Neural progenitor cell (in vitro differentiated cells): ENCODE measurements around the gene KLF11. TPM values are rescaled to one million over a fixed set of nuclear protein-coding genes. Genes with fewer than 3 reads are reported as not detected.
"Not testable (repeated sequence)": the region's sequence is repeated elsewhere in the genome, so short reads cannot be mapped to it uniquely, and the experiment has no call there.

Experiments used
- DNase-seq: peaks from one replicate; pipeline ENCODE4 v3.0.0-alpha.2; 2016; ENCODE audit warnings: low spot score
- H2AFZ ChIP-seq: fragments of 200-600 bp; sonication (generic); replicated peaks from 2 replicates; pipeline ENCODE4 v1.6.1; 2016; ENCODE audit warnings: antibody characterized with exemption
- H3F3A ChIP-seq: fragments of 200-600 bp; sonication (generic); 2 replicates; pipeline ENCODE4 v1.6.1; 2016; ENCODE audit warnings: antibody characterized with exemption, low read depth
- H3K27ac ChIP-seq: fragments of 200-600 bp; sonication (generic); 2 replicates; pipeline ENCODE4 v1.5.1; 2016; ENCODE audit warnings: mild to moderate bottlenecking
- H3K27me3 ChIP-seq: fragments of 200-600 bp; sonication (generic); 2 replicates; pipeline ENCODE4 v1.6.1; 2016; ENCODE audit warnings: mild to moderate bottlenecking, moderate library complexity
- H3K36me3 ChIP-seq: fragments of 200-600 bp; sonication (generic); 2 replicates; pipeline ENCODE4 v1.5.1; 2016
- H3K4me1 ChIP-seq: fragments of 200-600 bp; sonication (generic); 2 replicates; pipeline ENCODE4 v1.6.1; 2016; ENCODE audit warnings: mixed run types
- H3K4me2 ChIP-seq: fragments of 200-600 bp; sonication (generic); 2 replicates; pipeline ENCODE4 v1.6.1; 2016
- H3K4me3 ChIP-seq: fragments of 200-600 bp; sonication (generic); 2 replicates; pipeline ENCODE4 v1.5.1; 2016
- H3K79me2 ChIP-seq: fragments of 200-600 bp; sonication (generic); 2 replicates; pipeline ENCODE4 v1.6.1; 2016; ENCODE audit warnings: low read depth
- H3K9ac ChIP-seq: fragments of 200-600 bp; sonication (generic); 2 replicates; pipeline ENCODE4 v1.6.1; 2016
- H3K9me3 ChIP-seq: fragments of 200-600 bp; sonication (generic); 2 replicates; pipeline ENCODE4 v1.5.1; 2016; ENCODE audit warnings: low read depth
- H4K20me1 ChIP-seq: fragments of 200-600 bp; sonication (generic); 2 replicates; pipeline ENCODE4 v1.6.1; 2016; ENCODE audit warnings: low read depth
- H3K27ac Mint-ChIP-seq: 3 replicates; pipeline ENCODE4 v1.8.0; 2021; ENCODE audit warnings: mixed read lengths
- H3K27me3 Mint-ChIP-seq: 2 replicates; pipeline ENCODE4 v1.8.0; 2022; ENCODE audit warnings: low read depth, mild to moderate bottlenecking, inconsistent platforms, moderate library complexity, mixed read lengths; ENCODE audit not compliant: insufficient read depth
- H3K36me3 Mint-ChIP-seq: 3 replicates; pipeline ENCODE4 v1.8.0; 2021; ENCODE audit warnings: mixed read lengths
- H3K4me1 Mint-ChIP-seq: 3 replicates; pipeline ENCODE4 v1.8.0; 2021; ENCODE audit warnings: mixed read lengths
- H3K4me3 Mint-ChIP-seq: 3 replicates; pipeline ENCODE4 v1.8.0; 2021; ENCODE audit warnings: mild to moderate bottlenecking, moderate library complexity, mixed read lengths
- H3K9me3 Mint-ChIP-seq: 3 replicates; pipeline ENCODE4 v1.8.0; 2020; ENCODE audit warnings: mixed read lengths
- CTCF ChIP-seq: fragments of 200-600 bp; sonication (generic); IDR thresholded peaks from 2 replicates; pipeline ENCODE4 v1.5.1; 2017; ENCODE audit warnings: antibody characterized with exemption, mild to moderate bottlenecking
- EZH2 ChIP-seq: fragments of 200-600 bp; sonication (generic); IDR thresholded peaks from 2 replicates; pipeline ENCODE4 v1.6.1; 2017; ENCODE audit warnings: antibody characterized with exemption, mild to moderate bottlenecking, moderate library complexity
- EZH2phosphoT487 ChIP-seq: fragments of 200-600 bp; sonication (generic); IDR thresholded peaks from 2 replicates; pipeline ENCODE4 v1.6.1; 2017; ENCODE audit warnings: antibody characterized with exemption
- total RNA-seq: library from RNA; depleted of rRNA; stranded (reverse); fragments of >200 nt; gene quantifications from 2 replicates; pipeline ENCODE4 v1.2.3, GENCODE V29; 2015; ENCODE audit warnings: low replicate concordance

Gene KLF11
- total RNA-seq, 1 donor from 2014 or later: 9.7 TPM

GRCh38 chr2:10009811-10010781 is 33.3 kb upstream of the KLF11 start:
- H3K9me3 Mint-ChIP-seq: no peaks in the 10 kb centered on the region
- no peaks in the 10 kb centered on the region for H3F3A ChIP-seq
- H3K36me3 ChIP-seq: no peaks in the 10 kb centered on the region
- no peaks in the 10 kb centered on the region for H3K79me2 ChIP-seq
- no peak overlapping the region for H3K4me3 ChIP-seq
- H3K27ac Mint-ChIP-seq: no peak overlapping the region
- H3K9me3 ChIP-seq: no peaks in the 10 kb centered on the region
- H3K9ac ChIP-seq: no peak overlapping the region
- TF ChIP-seq EZH2phosphoT487 (no peak), EZH2 (no peak), CTCF (no peak)
- no peaks in the 10 kb centered on the region for H3K27me3 ChIP-seq
- no peaks in the 10 kb centered on the region for H4K20me1 ChIP-seq
- no peak overlapping the region for H3K27ac ChIP-seq
- DNase-seq: no peak
- no peaks in the 10 kb centered on the region for H3K4me1 ChIP-seq
- H3K4me3 Mint-ChIP-seq: no peak overlapping the region
- H3K36me3 Mint-ChIP-seq: no peaks in the 10 kb centered on the region
- H3K4me1 Mint-ChIP-seq: peaks cover 30% of the 10 kb centered on the region
- no peak overlapping the region for H3K4me2 ChIP-seq
- H3K27me3 Mint-ChIP-seq: peaks cover 2% of the 10 kb centered on the region
- no peak overlapping the region for H2AFZ ChIP-seq

- not testable (repeated sequence) for H3K9me3 ChIP-seq, H3K36me3 ChIP-seq, H3K36me3 Mint-ChIP-seq, H4K20me1 ChIP-seq, H3K4me3 Mint-ChIP-seq, H3K27me3 ChIP-seq, H3K9me3 Mint-ChIP-seq, H2AFZ ChIP-seq, H3K9ac ChIP-seq, H3K27ac ChIP-seq, H3K27ac Mint-ChIP-seq, DNase-seq, H3K4me1 ChIP-seq, H3K4me2 ChIP-seq, H3K27me3 Mint-ChIP-seq, H3K79me2 ChIP-seq, H3K4me3 ChIP-seq, H3F3A ChIP-seq
- peaks cover 30% of the 10 kb centered on the region for H3K4me1 Mint-ChIP-seq
Measured at GRCh38 chr2:10010861-10011605, 32.3 kb upstream of the KLF11 start.

DNA sequence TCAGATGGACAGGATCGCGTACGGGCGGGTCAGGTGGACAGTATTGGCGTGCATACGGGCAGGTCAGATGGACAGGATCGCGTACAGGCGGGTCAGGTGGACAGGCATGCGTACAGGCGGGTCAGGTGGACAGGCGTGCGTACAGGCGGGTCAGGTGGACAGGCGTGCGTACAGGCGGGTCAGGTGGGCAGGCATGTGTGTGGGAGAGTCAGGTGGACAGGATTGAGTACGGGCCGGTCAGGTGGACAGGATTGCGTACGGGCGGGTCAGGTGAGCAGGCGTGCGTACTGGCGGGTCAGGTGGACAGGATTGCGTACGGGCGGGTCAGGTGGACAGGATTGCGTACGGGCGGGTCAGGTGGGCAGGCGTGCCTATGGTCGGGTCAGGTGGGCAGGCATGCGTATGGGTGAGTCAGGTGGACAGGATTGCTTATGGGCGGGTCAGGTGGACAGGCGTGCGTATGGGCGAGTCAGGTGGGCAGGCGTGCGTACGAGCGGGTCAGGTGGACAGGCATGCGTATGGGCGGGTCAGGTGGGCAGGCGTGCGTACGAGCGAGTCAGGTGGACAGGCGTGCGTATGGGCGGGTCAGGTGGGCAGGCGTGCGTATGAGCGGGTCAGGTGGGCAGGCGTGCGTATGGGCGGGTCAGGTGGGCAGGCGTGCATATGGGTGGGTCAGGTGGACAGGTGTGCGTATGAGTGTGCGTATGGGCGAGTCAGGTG is 31.6 kb upstream of the KLF11 start:
- H4K20me1 ChIP-seq, H3K36me3 Mint-ChIP-seq, DNase-seq, H3K27ac ChIP-seq, H2AFZ ChIP-seq, H3K27me3 ChIP-seq, H3K4me3 ChIP-seq, H3F3A ChIP-seq, H3K27ac Mint-ChIP-seq, H3K27me3 Mint-ChIP-seq, H3K4me1 ChIP-seq, H3K9me3 Mint-ChIP-seq, H3K9ac ChIP-seq, H3K9me3 ChIP-seq, H3K4me2 ChIP-seq, H3K79me2 ChIP-seq, H3K4me3 Mint-ChIP-seq, H3K36me3 ChIP-seq: not testable (repeated sequence)
- peaks cover 28% of the 10 kb centered on the region for H3K4me1 Mint-ChIP-seq

- H2AFZ ChIP-seq, H3K9me3 ChIP-seq, H3K27me3 Mint-ChIP-seq, H3F3A ChIP-seq, H3K79me2 ChIP-seq, H3K9ac ChIP-seq, H3K36me3 ChIP-seq, H3K27me3 ChIP-seq, H3K4me3 ChIP-seq, H4K20me1 ChIP-seq, DNase-seq, H3K27ac Mint-ChIP-seq, H3K4me2 ChIP-seq, H3K9me3 Mint-ChIP-seq, H3K4me3 Mint-ChIP-seq, H3K4me1 ChIP-seq, H3K36me3 Mint-ChIP-seq, H3K27ac ChIP-seq: not testable (repeated sequence)
- peaks cover 22% of the 10 kb centered on the region for H3K4me1 Mint-ChIP-seq
Measured at GRCh38 chr2:10012366-10012962, 30.9 kb upstream of the KLF11 start.
